Activated CD8-positive, alpha-beta T cell treated with anti-CD3 and anti-CD28 coated beads for 36 hours (primary cell): ENCODE data around the gene WDR20. TPM values are rescaled to one million over a fixed set of nuclear protein-coding genes. Genes with fewer than 3 reads are reported as not detected.
A peak's percentile ranks its signal among the peaks of the same experiment; 100 is the strongest.

ENCODE experiments used
- ATAC-seq: fragments of 200-7000 bp; cut with Tn5 transposase; one replicate; pipeline ENCODE4 v1.10.0; 2021; ENCODE audit warnings: mild to moderate bottlenecking, moderate library complexity
- CTCF ChIA-PET: fragments of 350-600 bp; sonication (Branson Sonifier 250); formaldehyde crosslinking; loops from one replicate; lab custom pipeline; 2021; ENCODE audit warnings: antibody characterized with exemption; lab: Charles Lee
- POLR2A ChIA-PET: fragments of 350-600 bp; sonication (Branson Sonifier 250); formaldehyde crosslinking; loops from one replicate; lab custom pipeline; 2021; ENCODE audit warnings: antibody characterized with exemption; lab: Charles Lee
- DNase-seq: peaks from one replicate; pipeline ENCODE4 v3.0.0-alpha.2; 2020
- H3K27ac Mint-ChIP-seq: one replicate; pipeline ENCODE4 v1.8.0; 2021; ENCODE audit warnings: mild to moderate bottlenecking, mixed read lengths
- H3K27me3 Mint-ChIP-seq: one replicate; pipeline ENCODE4 v1.8.0; 2021; ENCODE audit warnings: mixed read lengths
- H3K36me3 Mint-ChIP-seq: one replicate; pipeline ENCODE4 v1.8.0; 2021; ENCODE audit warnings: low read depth, mixed read lengths
- H3K4me1 Mint-ChIP-seq: one replicate; pipeline ENCODE4 v1.8.0; 2021; ENCODE audit warnings: low read depth, mixed read lengths
- H3K4me3 Mint-ChIP-seq: one replicate; pipeline ENCODE4 v1.8.0; 2021; ENCODE audit warnings: mild to moderate bottlenecking, moderate library complexity, mixed read lengths
- H3K9me3 Mint-ChIP-seq: one replicate; pipeline ENCODE4 v1.8.0; 2021; ENCODE audit warnings: mixed read lengths
- CTCF ChIP-seq: fragments of 200-600 bp; IDR thresholded peaks from one replicate; pipeline ENCODE4 v1.8.0; 2022; ENCODE audit warnings: antibody characterized with exemption, mild to moderate bottlenecking
- intact Hi-C: fragments of 100-400 bp; cut with micrococcal nuclease; formaldehyde crosslinking; loops from one replicate; pipeline ENCODE4 v1.10.0; 2022
- total RNA-seq, 2 experiments: library from RNA; stranded (reverse); gene quantifications; one replicate each; pipeline ENCODE4 v1.2.3, GENCODE V29; 2021

WDR20 gene
- total RNA-seq, 2 experiments from 2014 or later: 18.5 to 21.6 TPM

GRCh38 chr14:102095231-102095870 lies 44.3 kb upstream of the WDR20 start:
- intact Hi-C loops: loop anchor here (5.0 kb wide), 2 partner anchors 33 to 133 kb away; partner anchors contain the start of gene DYNC1H1
- H3K4me3 Mint-ChIP-seq: no peak overlapping the region
- ATAC-seq: peak; percentile 69
- CTCF ChIA-PET: interaction anchor here (0.8 to 3.6 kb wide), 30 partner anchors 7 to 388 kb away, joined by 3 to 38 read pairs (median 6); no protein-coding TSS in a partner anchor
- no peaks in the 10 kb centered on the region for H3K27me3 Mint-ChIP-seq
- H3K4me1 Mint-ChIP-seq: peaks cover 22% of the 10 kb centered on the region
- TF ChIP-seq CTCF: no peak
- H3K27ac Mint-ChIP-seq: no peak overlapping the region
- H3K9me3 Mint-ChIP-seq: no peaks in the 10 kb centered on the region
- POLR2A ChIA-PET: interaction anchor here (0.9 to 3.4 kb wide), 4 partner anchors 10 to 214 kb away, joined by 3 to 14 read pairs (median 4); no protein-coding TSS in a partner anchor
- H3K36me3 Mint-ChIP-seq: no peaks in the 10 kb centered on the region
- peak; percentile 48 for DNase-seq

DNA sequence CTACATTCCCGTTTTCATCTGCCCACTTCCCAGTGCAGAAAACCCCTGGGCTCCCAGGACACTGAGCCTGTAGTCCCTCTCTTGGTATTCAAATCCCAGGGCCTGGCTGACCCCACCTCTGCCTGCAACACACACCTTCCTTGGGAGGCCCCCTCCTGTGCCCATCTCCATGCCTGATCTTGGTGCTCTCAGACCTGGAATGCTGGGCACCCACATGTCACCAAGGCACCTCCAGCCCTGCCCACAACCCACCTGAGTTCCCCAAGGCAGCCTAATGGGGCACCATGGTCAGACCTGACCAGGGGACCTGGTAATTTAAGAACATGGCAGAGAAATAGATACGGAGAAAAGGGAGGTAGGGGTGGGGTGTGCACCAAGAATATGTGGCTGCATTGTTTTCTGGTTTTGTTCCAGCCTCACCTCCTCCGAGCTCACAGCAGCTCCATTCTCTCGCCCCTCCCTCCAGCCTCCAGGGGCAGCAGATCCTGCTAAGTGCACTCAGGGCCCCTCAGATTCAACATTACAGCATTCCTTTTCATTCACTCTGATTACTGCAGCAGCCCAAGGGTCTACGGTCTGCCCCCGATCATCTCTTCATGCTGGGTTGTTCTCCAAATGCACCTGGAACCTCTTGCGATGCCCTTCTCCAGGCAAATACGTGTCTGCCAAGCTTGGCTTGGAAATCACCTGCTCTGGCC lies 43.7 kb upstream of the WDR20 start:
- Mint-ChIP-seq H3K4me1 (peaks cover 22% of the 10 kb centered on the region), H3K36me3 (no peaks in the 10 kb centered on the region), H3K9me3 (no peaks in the 10 kb centered on the region), H3K27me3 (no peaks in the 10 kb centered on the region), H3K27ac (no peak overlapping the region), H3K4me3 (no peak overlapping the region)
- DNase-seq (peak; percentile 17), ATAC-seq (peak; percentile 24)
- no peak for TF ChIP-seq CTCF
- ChIA-PET POLR2A (interaction anchor here (0.9 to 3.4 kb wide), 6 partner anchors 8 to 213 kb away, joined by 3 to 14 read pairs (median 4); no protein-coding TSS in a partner anchor), CTCF (interaction anchor here (0.8 to 3.6 kb wide), 51 partner anchors 8 to 389 kb away, joined by 3 to 38 read pairs (median 5); partner anchors contain the start of gene MOK)
- intact Hi-C loops: loop anchor here (5.0 kb wide), 2 partner anchors 34 to 134 kb away; partner anchors contain the start of gene DYNC1H1

DNA sequence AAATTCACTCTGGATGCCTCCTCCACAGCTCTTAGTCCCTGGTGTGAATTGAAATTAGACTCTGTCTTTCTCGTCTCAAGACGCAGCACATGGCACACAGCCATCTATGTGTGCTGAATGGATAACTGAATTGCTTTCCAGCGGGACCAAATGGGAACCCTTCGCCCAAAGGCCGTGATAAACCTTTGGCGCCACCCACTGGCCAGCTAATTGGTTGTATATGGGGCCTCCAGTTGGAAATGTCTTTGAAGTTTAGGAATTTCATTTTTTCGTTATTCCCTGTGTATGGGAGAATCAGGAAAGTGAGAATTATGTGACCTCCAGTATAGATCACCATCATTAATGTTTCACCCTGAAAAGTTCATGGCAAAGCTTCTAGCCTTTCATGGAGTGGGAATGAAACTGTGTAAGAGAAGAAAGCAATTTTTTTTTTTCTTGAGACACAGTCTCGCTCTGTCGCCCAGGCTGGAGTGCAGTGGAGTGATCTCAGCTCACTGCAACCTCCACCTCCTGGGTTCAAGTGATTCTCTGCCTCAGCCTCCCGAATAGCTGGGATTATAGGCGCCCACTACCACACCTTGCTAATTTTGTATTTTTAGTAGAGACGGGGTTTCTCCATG lies 43.0 kb upstream of the WDR20 start:
- ChIA-PET POLR2A (interaction anchor here (0.9 to 3.4 kb wide), 5 partner anchors 9 to 212 kb away, joined by 3 to 14 read pairs (median 4); no protein-coding TSS in a partner anchor), CTCF (interaction anchor here (0.8 to 3.6 kb wide), 54 partner anchors 9 to 390 kb away, joined by 3 to 38 read pairs (median 5); partner anchors contain the start of gene MOK)
- Mint-ChIP-seq H3K27me3 (no peaks in the 10 kb centered on the region), H3K27ac (no peak overlapping the region), H3K4me1 (peaks cover 22% of the 10 kb centered on the region), H3K4me3 (no peak overlapping the region), H3K9me3 (no peaks in the 10 kb centered on the region), H3K36me3 (no peaks in the 10 kb centered on the region)
- ATAC-seq (peak; percentile 46), DNase-seq (peak; percentile 80)
- TF ChIP-seq CTCF: peak; percentile 97
- intact Hi-C loops: loop anchor here (5.0 kb wide), 2 partner anchors 34 to 134 kb away; partner anchors contain the start of gene DYNC1H1

- intact Hi-C loops: loop anchor here (5.0 kb wide), 2 partner anchors 35 to 135 kb away; partner anchors contain the start of gene DYNC1H1
- Mint-ChIP-seq H3K4me1 (peaks cover 22% of the 10 kb centered on the region), H3K27ac (no peak overlapping the region), H3K27me3 (no peaks in the 10 kb centered on the region), H3K36me3 (no peaks in the 10 kb centered on the region), H3K4me3 (no peak overlapping the region), H3K9me3 (no peaks in the 10 kb centered on the region)
- TF ChIP-seq CTCF: no peak
- ATAC-seq: no peak
- no peak for DNase-seq
- CTCF ChIA-PET: interaction anchor here (1.1 to 3.6 kb wide), 20 partner anchors 8 to 216 kb away, joined by 3 to 38 read pairs (median 6); no protein-coding TSS in a partner anchor
- POLR2A ChIA-PET: interaction anchor here (2.6 to 3.4 kb wide), 2 partner anchors 10 to 12 kb away, joined by 11 to 14 read pairs; no protein-coding TSS in a partner anchor
Measured at GRCh38 chr14:102097441-102098135, 42.1 kb upstream of the WDR20 start.
